C4-2B (cell line): ENCODE data around the gene SPHK1.

Experiments
- ZFX ChIP-seq: fragments of 450-650 bp; IDR thresholded peaks from 2 replicates; pipeline ENCODE4 v1.6.1; 2017
- TF ChIP-seq, protein P1 (sequence below): fragments of 450-650 bp; conservative IDR thresholded peaks from 2 replicates; pipeline ENCODE4 v1.5.1; 2017; ENCODE audit warnings: mild to moderate bottlenecking

DNA sequence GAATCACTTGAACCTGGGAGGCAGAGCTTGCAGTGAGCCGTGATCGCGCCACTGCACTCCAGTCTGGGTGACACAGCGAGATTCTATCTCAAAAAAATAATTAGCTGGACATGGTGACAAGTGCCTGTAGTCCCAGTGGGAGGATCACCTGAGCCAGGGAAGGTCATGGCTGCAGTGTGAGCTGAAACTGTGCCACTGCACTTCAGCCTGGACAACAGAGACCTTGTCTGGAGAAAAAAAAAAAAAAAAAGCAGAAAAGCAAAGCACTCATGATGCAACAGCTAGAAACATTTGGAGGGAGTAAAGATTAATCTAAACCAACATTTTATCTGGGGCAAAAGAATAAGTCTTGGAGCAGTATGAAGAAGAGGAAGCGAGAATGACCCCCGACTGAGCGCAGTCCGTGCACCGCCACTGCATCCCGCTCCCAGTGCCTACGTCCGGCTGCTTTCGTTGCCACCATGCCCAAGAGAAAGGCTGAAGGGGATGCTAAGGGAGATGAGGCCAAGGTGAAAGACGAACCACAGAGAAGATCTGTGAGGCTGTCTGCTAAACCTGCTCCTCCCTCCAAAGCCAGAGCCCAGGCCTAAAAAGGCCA, 38.9 kb upstream of the SPHK1 start:
- TF ChIP-seq, protein P1, sequence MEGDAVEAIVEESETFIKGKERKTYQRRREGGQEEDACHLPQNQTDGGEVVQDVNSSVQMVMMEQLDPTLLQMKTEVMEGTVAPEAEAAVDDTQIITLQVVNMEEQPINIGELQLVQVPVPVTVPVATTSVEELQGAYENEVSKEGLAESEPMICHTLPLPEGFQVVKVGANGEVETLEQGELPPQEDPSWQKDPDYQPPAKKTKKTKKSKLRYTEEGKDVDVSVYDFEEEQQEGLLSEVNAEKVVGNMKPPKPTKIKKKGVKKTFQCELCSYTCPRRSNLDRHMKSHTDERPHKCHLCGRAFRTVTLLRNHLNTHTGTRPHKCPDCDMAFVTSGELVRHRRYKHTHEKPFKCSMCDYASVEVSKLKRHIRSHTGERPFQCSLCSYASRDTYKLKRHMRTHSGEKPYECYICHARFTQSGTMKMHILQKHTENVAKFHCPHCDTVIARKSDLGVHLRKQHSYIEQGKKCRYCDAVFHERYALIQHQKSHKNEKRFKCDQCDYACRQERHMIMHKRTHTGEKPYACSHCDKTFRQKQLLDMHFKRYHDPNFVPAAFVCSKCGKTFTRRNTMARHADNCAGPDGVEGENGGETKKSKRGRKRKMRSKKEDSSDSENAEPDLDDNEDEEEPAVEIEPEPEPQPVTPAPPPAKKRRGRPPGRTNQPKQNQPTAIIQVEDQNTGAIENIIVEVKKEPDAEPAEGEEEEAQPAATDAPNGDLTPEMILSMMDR = no peak
- TF ChIP-seq ZFX = no peak
